Transverse colon (tissue), 4 donors: Measurements from ENCODE around the gene VPS11. TPM values are rescaled to one million over a fixed set of nuclear protein-coding genes. Genes with fewer than 3 reads are reported as not detected.

ENCODE experiments used
- DNase-seq: peaks from one replicate; pipeline ENCODE4 v3.0.0-alpha.2; 2019
- H3K27ac ChIP-seq, 4 donors: fragments of 200-600 bp; sonication (generic); 2 replicates each; pipeline ENCODE4 v1.5.1; 2016 to 2018; ENCODE audit warnings: inconsistent platforms in 4 of 4
- H3K27me3 ChIP-seq: fragments of 200-600 bp; sonication (generic); 2 replicates; pipeline ENCODE4 v1.5.1; 2017; ENCODE audit warnings: inconsistent platforms
- H3K36me3 ChIP-seq, 4 donors: fragments of 200-600 bp; sonication (generic); 2 replicates each; pipeline ENCODE4 v1.5.1; 2017 to 2019; ENCODE audit warnings: inconsistent platforms in 4 of 4
- H3K4me1 ChIP-seq, 4 donors: fragments of 200-600 bp; sonication (generic); 2 replicates each; pipeline ENCODE4 v1.5.1; 2017 to 2020; ENCODE audit warnings: inconsistent platforms in 4 of 4
- H3K4me3 ChIP-seq, 4 donors: fragments of 200-600 bp; sonication (generic); 1 replicate in 1 of 4; 2 replicates in 3 of 4; pipeline versions ENCODE4 v1.5.1 to v1.6.1; 2017 to 2019; ENCODE audit warnings: inconsistent platforms in 4 of 4
- H3K9me3 ChIP-seq, 2 donors: fragments of 200-600 bp; sonication (generic); 2 replicates each; pipeline ENCODE4 v1.5.1; 2017 to 2019; ENCODE audit warnings: inconsistent platforms in 2 of 2
- EP300 ChIP-seq: sonication (generic); formaldehyde crosslinking; IDR thresholded peaks from one replicate; pipeline ENCODE4 v1.6.1; 2017; ENCODE audit warnings: antibody characterized with exemption, low read depth
- POLR2A ChIP-seq: fragments of 450-650 bp; IDR thresholded peaks from one replicate; pipeline ENCODE4 v1.6.1; 2016; ENCODE audit warnings: antibody characterized with exemption, mild to moderate bottlenecking, moderate library complexity
- POLR2AphosphoS5 ChIP-seq, 3 donors: sonication (generic); formaldehyde crosslinking; IDR thresholded peaks; one replicate each; pipeline ENCODE4 v1.6.1; 2016; ENCODE audit warnings: antibody characterized with exemption in 3 of 3
- WGBS, 2 donors: methylation state at CpG; one replicate each; pipeline ENCODE4 v1.1.5; 2018; ENCODE audit warnings: low coverage in 1 of 2; 5-methylcytosine and 5-hydroxymethylcytosine counted together
- in situ Hi-C, 4 donors: fragments of 200-750 bp; cut with MboI; loops; one replicate each; pipeline versions ENCODE4 v1.15.0 to v1.15.1; 2017; ENCODE audit warnings: low sequenced_read_pairs in 3 of 4, low pct_ligation_motif_present in 1 of 4, low pct_unique_long_range_greater_than_20kb in 1 of 4
- intact Hi-C: fragments of 100-400 bp; cut with DNase I; formaldehyde crosslinking; loops from one replicate; pipeline ENCODE4 v1.15.1; 2023; ENCODE audit warnings: low total_unique reads
- total RNA-seq, 4 donors: library from RNA; depleted of rRNA; stranded (reverse); fragments of >200 nt; gene quantifications; one replicate each; pipeline ENCODE4 v1.1.0, GENCODE V29; 2016
- TF ChIP-seq, protein P1 (sequence below), 5 experiments: fragments of 200-600 bp in 3 of 5; fragments of 450-650 bp in 2 of 5; sonication (generic) in 3 of 5; IDR thresholded peaks; 1 replicate in 2 of 5; 2 replicates in 3 of 5; pipeline ENCODE4 v1.5.1; 2016 to 2017; ENCODE audit warnings: antibody characterized with exemption in 5 of 5, inconsistent platforms in 3 of 5, mild to moderate bottlenecking in 2 of 5, moderate library complexity in 1 of 5

The VPS11 gene
- total RNA-seq, 4 donors from 2014 or later = 19.8 to 122 (median 31.2) TPM

DNA sequence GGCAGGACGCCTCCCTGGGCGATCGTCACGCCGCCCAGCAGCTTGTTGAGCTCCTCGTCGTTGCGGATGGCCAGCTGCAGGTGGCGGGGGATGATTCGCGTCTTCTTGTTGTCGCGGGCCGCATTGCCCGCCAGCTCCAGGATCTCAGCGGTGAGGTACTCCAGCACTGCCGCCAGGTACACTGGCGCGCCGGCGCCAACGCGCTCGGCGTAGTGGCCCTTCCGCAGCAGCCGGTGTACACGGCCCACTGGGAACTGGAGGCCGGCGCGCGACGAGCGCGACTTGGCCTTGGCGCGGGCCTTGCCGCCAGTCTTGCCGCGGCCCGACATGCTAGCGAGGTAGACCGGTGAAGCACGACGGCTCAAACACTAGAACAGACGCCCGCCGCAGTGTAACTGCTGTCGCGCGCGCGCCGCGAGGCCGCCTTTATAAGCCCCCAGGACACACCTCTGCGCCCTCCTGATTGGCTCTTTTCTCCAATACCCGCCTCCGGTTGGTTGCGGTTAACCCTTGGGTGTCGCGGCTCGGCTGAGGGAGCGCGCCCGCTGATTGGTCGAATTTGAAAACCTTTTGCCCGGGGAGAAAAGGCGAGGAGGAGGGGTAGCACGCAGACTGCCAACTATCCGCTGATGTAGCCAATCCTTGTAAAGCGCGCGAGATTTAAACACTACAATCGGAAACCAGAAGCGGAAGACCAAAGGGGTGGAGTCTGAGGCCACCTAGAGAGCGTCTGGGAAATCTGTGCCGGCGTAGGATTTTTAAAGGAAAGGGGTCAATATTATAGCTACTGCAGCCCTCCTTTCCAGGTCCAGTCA, 27.7 kb downstream of the VPS11 start:
- in situ Hi-C loops = no loop called here
- H3K27me3 ChIP-seq = no peaks in the 10 kb centered on the region
- intact Hi-C loops = no loop called here
- no peaks in the 10 kb centered on the region for H3K9me3 ChIP-seq
- H3K27ac ChIP-seq = peak overlapping the region; percentile 94 to 97 (median 96)
- 0% methylated on average over 1 to 41 of the region's 79 CpGs for WGBS, 2 donors
- TF ChIP-seq POLR2AphosphoS5 (IDR thresholded peaks at IDR 0.05) = peak; percentile 99 to 100 (median 100)
- TF ChIP-seq, protein P1, sequence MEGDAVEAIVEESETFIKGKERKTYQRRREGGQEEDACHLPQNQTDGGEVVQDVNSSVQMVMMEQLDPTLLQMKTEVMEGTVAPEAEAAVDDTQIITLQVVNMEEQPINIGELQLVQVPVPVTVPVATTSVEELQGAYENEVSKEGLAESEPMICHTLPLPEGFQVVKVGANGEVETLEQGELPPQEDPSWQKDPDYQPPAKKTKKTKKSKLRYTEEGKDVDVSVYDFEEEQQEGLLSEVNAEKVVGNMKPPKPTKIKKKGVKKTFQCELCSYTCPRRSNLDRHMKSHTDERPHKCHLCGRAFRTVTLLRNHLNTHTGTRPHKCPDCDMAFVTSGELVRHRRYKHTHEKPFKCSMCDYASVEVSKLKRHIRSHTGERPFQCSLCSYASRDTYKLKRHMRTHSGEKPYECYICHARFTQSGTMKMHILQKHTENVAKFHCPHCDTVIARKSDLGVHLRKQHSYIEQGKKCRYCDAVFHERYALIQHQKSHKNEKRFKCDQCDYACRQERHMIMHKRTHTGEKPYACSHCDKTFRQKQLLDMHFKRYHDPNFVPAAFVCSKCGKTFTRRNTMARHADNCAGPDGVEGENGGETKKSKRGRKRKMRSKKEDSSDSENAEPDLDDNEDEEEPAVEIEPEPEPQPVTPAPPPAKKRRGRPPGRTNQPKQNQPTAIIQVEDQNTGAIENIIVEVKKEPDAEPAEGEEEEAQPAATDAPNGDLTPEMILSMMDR (IDR thresholded peaks at IDR 0.05) = peak in 4 of 5 experiments; percentile 29 to 88 (median 42)
- TF ChIP-seq EP300 = no peak
- peak; percentile 99 for TF ChIP-seq POLR2A
- H3K4me3 ChIP-seq = peak overlapping the region; percentile 69 to 92 (median 74)
- DNase-seq = peak; percentile 99
- peaks cover 18 to 33% (median 24%) of the 10 kb centered on the region in 4 donors for H3K4me1 ChIP-seq
- peaks cover 0 to 9% (median 1%) of the 10 kb centered on the region in 4 donors for H3K36me3 ChIP-seq

DNA sequence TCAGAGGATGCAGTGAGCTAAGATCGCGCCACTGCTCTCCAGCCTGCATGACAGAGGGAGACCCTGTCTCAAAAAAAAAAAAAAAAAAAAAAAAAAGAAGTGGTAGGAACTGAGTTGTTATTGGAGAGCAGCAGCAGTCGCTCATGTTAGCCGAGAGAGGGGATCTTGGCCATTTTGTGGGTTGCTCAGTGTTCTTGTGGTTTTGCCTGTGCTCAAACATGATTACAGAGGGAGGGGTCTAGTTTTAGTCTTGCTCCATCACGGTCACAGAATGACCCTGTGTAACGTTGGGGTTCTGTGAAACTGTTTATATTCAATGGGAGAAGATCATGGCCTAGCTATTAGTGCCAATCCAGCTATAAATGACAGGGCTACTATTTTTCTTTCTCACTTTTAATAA, 32.1 kb downstream of the VPS11 start:
- H3K27ac ChIP-seq = no peak overlapping the region
- no peaks in the 10 kb centered on the region for H3K9me3 ChIP-seq
- no peak overlapping the region for H3K4me3 ChIP-seq
- TF ChIP-seq POLR2A = no peak
- TF ChIP-seq, protein P1 (IDR thresholded peaks at IDR 0.05) = no peak
- TF ChIP-seq POLR2AphosphoS5 (IDR thresholded peaks at IDR 0.05) = no peak
- no peak for TF ChIP-seq EP300
- peaks cover 0 to 9% (median 1%) of the 10 kb centered on the region in 4 donors for H3K36me3 ChIP-seq
- intact Hi-C loops = no loop called here
- peaks cover 15 to 37% (median 25%) of the 10 kb centered on the region in 4 donors for H3K4me1 ChIP-seq
- no peak for DNase-seq
- WGBS, 2 donors = 72 to 75% methylated on average over 6 of the region's 6 CpGs
- in situ Hi-C loops = no loop called here
- no peaks in the 10 kb centered on the region for H3K27me3 ChIP-seq

DNA sequence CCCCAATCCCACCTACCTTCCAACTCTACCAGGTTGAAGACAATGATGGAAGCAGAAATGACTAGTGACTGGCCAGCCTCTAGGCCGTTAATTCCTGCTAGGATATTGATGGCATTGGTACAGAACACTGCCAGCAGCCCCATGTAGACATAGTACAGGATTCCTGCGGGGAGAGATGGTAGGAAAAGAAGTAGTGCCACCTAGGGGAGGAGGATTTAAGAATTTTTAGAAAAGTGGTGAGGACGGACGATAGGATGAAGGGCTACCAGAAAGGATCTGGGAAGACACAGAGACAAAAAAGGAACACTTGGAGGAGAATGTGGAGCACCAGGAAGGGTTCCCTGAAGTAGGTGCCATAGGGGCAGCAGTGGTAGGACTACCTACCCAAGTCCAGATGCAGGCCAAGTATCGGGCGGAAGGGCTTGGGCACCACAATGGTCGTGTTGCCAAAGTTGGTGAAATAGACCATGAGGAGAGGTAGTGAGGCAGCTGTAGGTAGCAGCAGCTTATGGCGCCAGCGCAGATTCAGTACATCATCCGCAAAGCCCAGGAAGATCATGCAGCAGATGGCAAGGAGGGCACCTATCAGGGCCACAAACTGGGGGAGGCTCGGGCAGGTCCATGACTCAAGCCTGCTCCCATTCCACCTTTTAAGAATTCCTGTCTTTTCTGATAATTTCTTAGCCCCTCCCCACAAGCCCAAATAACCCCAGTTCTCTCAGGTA, 32.8 kb downstream of the VPS11 start:
- Histone ChIP-seq H3K9me3 (no peaks in the 10 kb centered on the region), H3K36me3 (peaks cover 0 to 9% (median 1%) of the 10 kb centered on the region in 4 donors), H3K4me1 (peaks cover 15 to 37% (median 25%) of the 10 kb centered on the region in 4 donors), H3K4me3 (peak overlapping the region in 3 of 4 donors; percentile 61 to 84 (median 68)), H3K27me3 (no peaks in the 10 kb centered on the region), H3K27ac (peak overlapping the region in 2 of 4 donors; percentile 93 to 97)
- TF ChIP-seq POLR2A (no peak), POLR2AphosphoS5 (IDR thresholded peaks at IDR 0.05) (no peak), EP300 (no peak)
- TF ChIP-seq, protein P1 (IDR thresholded peaks at IDR 0.05) = peak in 4 of 5 experiments; percentile 20 to 33 (median 26)
- in situ Hi-C loops (no loop called here), intact Hi-C loops (no loop called here)
- no peak for DNase-seq
- 38 to 41% methylated on average over 9 to 11 of the region's 11 CpGs for WGBS, 2 donors
